PC-9 (cell line): ENCODE measurements around the gene RAB5IF. TPM values are rescaled to one million over a fixed set of nuclear protein-coding genes. Genes with fewer than 3 reads are reported as not detected.

Source experiments
- BruUV-seq: library from RNA; stranded (reverse); fragments of 400-500 nt; replicated peaks from 2 replicates; lab custom pipeline; 2021; lab: Mats Ljungman, UMichigan
- CTCF ChIA-PET: fragments of 300-600 bp; sonication (Branson Sonifier 250); formaldehyde crosslinking; loops from one replicate; lab custom pipeline; 2022; ENCODE audit warnings: antibody characterized with exemption; lab: Charles Lee
- POLR2A ChIA-PET: fragments of 300-600 bp; sonication (Branson Sonifier 250); formaldehyde crosslinking; loops from one replicate; lab custom pipeline; 2022; ENCODE audit warnings: antibody characterized with exemption; ENCODE audit not compliant: unreplicated experiment; lab: Charles Lee
- DNase-seq, 2 experiments: peaks; one replicate each; pipeline versions ENCODE4 v3.0.0 to v3.0.0-alpha.2; 2015 to 2022; ENCODE audit warnings: mixed read lengths in 1 of 2
- H2AFZ ChIP-seq: fragments of 200-600 bp; sonication (generic); 2 replicates; pipeline ENCODE4 v1.8.1; 2017; ENCODE audit warnings: antibody characterized with exemption
- H3F3A ChIP-seq: fragments of 200-600 bp; sonication (generic); 2 replicates; pipeline ENCODE4 v1.8.1; 2017; ENCODE audit warnings: antibody characterized with exemption, mild to moderate bottlenecking, low read depth; ENCODE audit not compliant: insufficient read depth
- H3K27ac ChIP-seq: fragments of 200-600 bp; sonication (generic); 2 replicates; pipeline ENCODE4 v1.6.1; 2016; ENCODE audit warnings: mixed run types
- H3K27me3 ChIP-seq: fragments of 200-600 bp; sonication (generic); 2 replicates; pipeline ENCODE4 v1.6.1; 2016; ENCODE audit warnings: low read depth, mixed run types; ENCODE audit not compliant: insufficient read depth
- H3K36me3 ChIP-seq: fragments of 200-600 bp; sonication (generic); 2 replicates; pipeline ENCODE4 v1.6.1; 2016; ENCODE audit warnings: low read depth, mixed run types
- H3K4me1 ChIP-seq: fragments of 200-600 bp; sonication (generic); replicated peaks from 2 replicates; pipeline ENCODE4 v1.6.1; 2016; ENCODE audit warnings: mixed run types; ENCODE audit not compliant: insufficient read depth
- H3K4me2 ChIP-seq: fragments of 200-600 bp; sonication (generic); 2 replicates; pipeline ENCODE4 v1.6.1; 2017; ENCODE audit warnings: mixed run types
- H3K4me3 ChIP-seq: fragments of 200-600 bp; sonication (generic); 2 replicates; pipeline ENCODE4 v1.6.1; 2016; ENCODE audit warnings: mixed run types
- H3K79me2 ChIP-seq: fragments of 200-600 bp; sonication (generic); 2 replicates; pipeline ENCODE4 v1.6.1; 2017; ENCODE audit warnings: low read depth, mixed run types
- H3K9me2 ChIP-seq: fragments of 200-600 bp; sonication (generic); 2 replicates; pipeline ENCODE4 v1.8.1; 2017; ENCODE audit warnings: mild to moderate bottlenecking; ENCODE audit not compliant: insufficient read depth
- H3K9me3 ChIP-seq: fragments of 200-600 bp; sonication (generic); 2 replicates; pipeline ENCODE4 v1.8.1; 2016; ENCODE audit warnings: low read depth; ENCODE audit not compliant: insufficient read depth
- H4K20me1 ChIP-seq: fragments of 200-600 bp; sonication (generic); 2 replicates; pipeline ENCODE4 v1.8.1; 2017; ENCODE audit not compliant: insufficient read depth
- CTCF ChIP-seq: fragments of 200-600 bp; sonication (generic); conservative IDR thresholded peaks from 2 replicates; pipeline ENCODE4 v1.6.1; 2017; ENCODE audit warnings: mixed run types, antibody characterized with exemption, mild to moderate bottlenecking, moderate library complexity
- EZH2 ChIP-seq: fragments of 200-600 bp; sonication (generic); IDR thresholded peaks from 2 replicates; pipeline ENCODE4 v1.8.0; 2017; ENCODE audit warnings: antibody characterized with exemption, low read depth
- intact Hi-C: fragments of 100-400 bp; cut with micrococcal nuclease; formaldehyde crosslinking; loops from one replicate; pipeline ENCODE4 v1.10.0; 2022; ENCODE audit not compliant: unreplicated experiment
- total RNA-seq: library from RNA; stranded (reverse); gene quantifications from 2 replicates; pipeline ENCODE4 v1.2.3, GENCODE V29; 2021

Gene RAB5IF
- total RNA-seq, 1 experiment from 2014 or later, result 303 TPM

DNA sequence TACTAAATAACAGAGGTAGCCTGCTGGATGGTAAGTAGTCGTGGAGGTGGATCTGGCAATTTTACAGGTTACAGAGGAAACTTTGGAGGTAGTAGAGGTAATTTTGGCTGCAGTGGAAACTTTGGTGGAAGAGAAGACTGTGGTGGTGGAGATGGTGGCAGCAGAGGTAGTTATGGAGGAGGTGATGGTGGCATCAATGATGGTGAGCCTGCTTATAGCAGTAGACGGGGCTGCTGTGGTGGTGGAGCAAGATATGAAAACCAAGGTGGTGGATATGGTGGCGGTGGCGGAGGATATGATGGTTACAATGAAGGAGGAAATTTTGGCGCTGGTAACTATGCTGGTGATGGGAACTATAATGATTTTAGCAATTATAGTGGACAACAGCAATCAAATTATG is 15.3 kb downstream of the RAB5IF start:
- Histone ChIP-seq H3K36me3 (no peaks in the 10 kb centered on the region), H3K4me2 (no peak overlapping the region), H3K79me2 (no peaks in the 10 kb centered on the region), H3K9me3 (no peaks in the 10 kb centered on the region), H3K4me3 (no peak overlapping the region), H3K9me2 (no peaks in the 10 kb centered on the region), H2AFZ (no peak overlapping the region), H3F3A (peaks cover 11% of the 10 kb centered on the region; the same call in 1 of the 2 replicates), H3K27ac (no peak overlapping the region), H4K20me1 (peaks cover under 1% of the 10 kb centered on the region; the same call in 1 of the 2 replicates), H3K27me3 (no peaks in the 10 kb centered on the region), H3K4me1 (no peaks in the 10 kb centered on the region)
- no peak for TF ChIP-seq EZH2
- TF ChIP-seq CTCF, result no peak
- no TSS peak for BruUV-seq
- no peak for DNase-seq
- ChIA-PET CTCF (no interaction called here), POLR2A (no interaction called here)
- intact Hi-C loops, result no loop called here

DNA sequence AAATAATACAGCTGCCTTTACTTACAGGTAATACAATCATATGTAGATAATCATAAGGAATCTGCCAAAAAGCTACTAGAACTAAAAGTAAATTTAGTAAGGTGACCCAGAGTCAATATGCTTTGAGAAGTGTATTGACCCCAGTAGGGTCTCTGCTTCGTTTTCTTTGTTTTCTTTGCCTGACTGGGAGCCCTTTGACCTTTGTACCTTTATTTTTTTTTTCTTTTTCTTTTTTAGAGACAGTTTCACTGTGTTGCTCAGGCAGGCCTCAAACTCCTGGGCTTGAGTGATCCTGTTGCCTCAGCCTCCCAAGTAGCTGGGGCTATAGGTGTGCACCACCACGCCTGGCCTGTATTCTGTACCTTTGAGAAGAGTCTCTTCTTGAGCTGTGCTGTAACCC is 17.9 kb downstream of the RAB5IF start:
- Histone ChIP-seq H3K9me3 (no peaks in the 10 kb centered on the region), H3K27me3 (no peaks in the 10 kb centered on the region), H3F3A (peaks cover 10% of the 10 kb centered on the region; the same call in 1 of the 2 replicates), H4K20me1 (no peaks in the 10 kb centered on the region), H3K4me2 (no peak overlapping the region), H3K79me2 (no peaks in the 10 kb centered on the region), H2AFZ (no peak overlapping the region), H3K4me3 (no peak overlapping the region), H3K9me2 (no peaks in the 10 kb centered on the region), H3K4me1 (no peaks in the 10 kb centered on the region), H3K27ac (no peak overlapping the region), H3K36me3 (no peaks in the 10 kb centered on the region)
- ChIA-PET POLR2A (no interaction called here), CTCF (no interaction called here)
- intact Hi-C loops, result no loop called here
- no TSS peak for BruUV-seq
- DNase-seq, result no peak
- TF ChIP-seq CTCF (no peak), EZH2 (no peak)

- Histone ChIP-seq H3K79me2 (no peaks in the 10 kb centered on the region), H3K36me3 (no peaks in the 10 kb centered on the region), H3K4me2 (no peak overlapping the region), H4K20me1 (no peaks in the 10 kb centered on the region), H3K4me3 (no peak overlapping the region), H3F3A (peaks cover 10% of the 10 kb centered on the region; the same call in 1 of the 2 replicates), H3K9me3 (no peaks in the 10 kb centered on the region), H2AFZ (no peak overlapping the region), H3K27ac (no peak overlapping the region), H3K27me3 (no peaks in the 10 kb centered on the region), H3K4me1 (no peaks in the 10 kb centered on the region), H3K9me2 (no peaks in the 10 kb centered on the region)
- ChIA-PET CTCF (no interaction called here), POLR2A (interaction anchor here (0.5 to 0.7 kb wide), 2 partner anchors 36 to 92 kb away, joined by 3 to 23 read pairs; no protein-coding TSS in a partner anchor)
- intact Hi-C loops, result no loop called here
- TF ChIP-seq CTCF, result no peak
- TF ChIP-seq EZH2, result no peak
- BruUV-seq, result no TSS peak
- DNase-seq, result peak in 1 of 2 experiments; percentile 29
Observed at GRCh38 chr20:36624068-36624943, 18.7 kb downstream of the RAB5IF start.
